GM12873 (cell line): ENCODE results near the gene TSPEAR.

Experiments used
- TF ChIP-seq, protein P1 (sequence below): IDR thresholded peaks from 2 replicates; pipeline ENCODE4 v1.5.1; 2012; ENCODE audit warnings: low read depth, mild to moderate bottlenecking, moderate library complexity, low read length, control low read depth; ENCODE audit not compliant: insufficient read depth; ENCODE audit errors: missing control alignments

The TSPEAR gene

DNA sequence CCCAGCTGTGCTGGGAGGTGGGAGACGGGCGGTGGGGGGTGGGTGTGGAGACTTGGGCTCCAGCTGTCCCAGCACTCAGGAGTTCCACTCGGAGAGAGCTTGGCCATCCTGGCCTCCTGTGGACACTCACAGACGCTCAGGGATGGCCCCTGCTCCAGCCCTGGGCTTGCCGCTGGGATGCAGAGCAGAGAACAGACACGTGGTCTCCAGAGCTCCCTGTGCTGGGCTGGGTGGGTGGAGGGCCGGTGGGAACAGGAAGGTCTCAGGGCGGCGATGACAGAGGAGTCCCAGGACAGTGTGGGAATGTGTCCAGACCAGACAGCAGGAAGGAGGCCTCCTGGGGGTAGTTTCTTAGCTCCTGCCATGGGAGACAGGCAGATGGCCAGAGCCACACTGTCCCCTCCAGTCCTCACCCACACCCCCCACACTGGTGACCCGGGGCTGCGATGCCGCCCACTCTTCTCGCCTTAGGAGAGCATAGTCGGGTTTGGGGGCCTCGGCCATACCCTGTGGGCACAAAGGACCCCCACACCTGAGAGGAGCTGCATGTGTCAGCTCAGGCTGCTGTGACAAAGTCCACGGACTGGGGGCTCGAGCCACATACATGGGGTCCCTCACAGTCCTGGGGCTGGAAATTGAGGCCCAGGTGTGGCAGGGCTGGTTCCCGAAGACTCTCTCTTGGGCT, 82.5 kb downstream of the TSPEAR start:
- TF ChIP-seq, protein P1, sequence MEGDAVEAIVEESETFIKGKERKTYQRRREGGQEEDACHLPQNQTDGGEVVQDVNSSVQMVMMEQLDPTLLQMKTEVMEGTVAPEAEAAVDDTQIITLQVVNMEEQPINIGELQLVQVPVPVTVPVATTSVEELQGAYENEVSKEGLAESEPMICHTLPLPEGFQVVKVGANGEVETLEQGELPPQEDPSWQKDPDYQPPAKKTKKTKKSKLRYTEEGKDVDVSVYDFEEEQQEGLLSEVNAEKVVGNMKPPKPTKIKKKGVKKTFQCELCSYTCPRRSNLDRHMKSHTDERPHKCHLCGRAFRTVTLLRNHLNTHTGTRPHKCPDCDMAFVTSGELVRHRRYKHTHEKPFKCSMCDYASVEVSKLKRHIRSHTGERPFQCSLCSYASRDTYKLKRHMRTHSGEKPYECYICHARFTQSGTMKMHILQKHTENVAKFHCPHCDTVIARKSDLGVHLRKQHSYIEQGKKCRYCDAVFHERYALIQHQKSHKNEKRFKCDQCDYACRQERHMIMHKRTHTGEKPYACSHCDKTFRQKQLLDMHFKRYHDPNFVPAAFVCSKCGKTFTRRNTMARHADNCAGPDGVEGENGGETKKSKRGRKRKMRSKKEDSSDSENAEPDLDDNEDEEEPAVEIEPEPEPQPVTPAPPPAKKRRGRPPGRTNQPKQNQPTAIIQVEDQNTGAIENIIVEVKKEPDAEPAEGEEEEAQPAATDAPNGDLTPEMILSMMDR: no peak

DNA sequence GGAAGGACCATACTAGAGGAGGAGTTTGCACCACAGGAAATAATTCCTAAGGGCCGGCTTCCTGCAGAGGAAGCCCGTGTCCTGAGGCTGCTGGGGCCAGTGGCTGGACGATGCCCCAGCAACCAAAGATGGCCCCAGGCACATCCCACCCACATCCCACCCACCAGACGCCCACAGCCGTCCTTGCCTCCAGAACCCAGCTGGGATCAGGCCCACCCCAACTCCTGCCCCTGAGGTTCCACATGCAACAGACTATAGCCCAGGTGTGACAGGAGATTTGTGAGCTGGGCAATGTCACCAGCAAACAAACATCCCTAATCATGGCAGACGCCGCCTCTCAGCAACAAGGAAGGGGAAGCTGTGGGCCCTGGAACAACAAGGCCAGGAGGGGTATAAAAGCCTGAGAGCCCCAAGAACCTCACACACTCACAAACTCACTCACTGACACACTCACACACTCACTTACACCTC, 84.7 kb downstream of the TSPEAR start, which contains the start of gene KRTAP10-9:
KRTAP10-9 (plus strand) TSS at position 421 of the 471 bp plus-strand sequence. CDS start 79 bp downstream, outside the sequence.
- TF ChIP-seq, protein P1: no peak

DNA sequence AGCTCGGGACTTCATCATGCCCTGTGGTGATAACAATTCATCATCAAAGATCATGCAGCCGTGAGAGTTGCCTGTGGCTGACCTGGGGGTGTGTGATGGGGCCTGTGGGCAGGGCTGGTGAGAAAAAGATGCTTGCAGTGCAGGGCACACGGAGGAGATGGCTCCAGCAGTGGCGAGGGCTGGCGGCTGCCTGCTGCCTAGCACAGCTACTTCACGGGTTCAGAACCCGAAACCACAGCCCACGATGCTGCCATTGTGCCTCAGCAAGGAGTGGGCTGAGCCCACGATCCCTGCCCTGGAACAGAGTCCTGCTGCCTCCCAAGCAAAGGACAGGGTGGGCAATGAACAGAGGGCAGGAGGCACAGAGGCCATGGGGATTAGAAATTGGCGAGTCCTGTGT, 85.1 kb downstream of the TSPEAR start:
- TF ChIP-seq, protein P1: no peak

DNA sequence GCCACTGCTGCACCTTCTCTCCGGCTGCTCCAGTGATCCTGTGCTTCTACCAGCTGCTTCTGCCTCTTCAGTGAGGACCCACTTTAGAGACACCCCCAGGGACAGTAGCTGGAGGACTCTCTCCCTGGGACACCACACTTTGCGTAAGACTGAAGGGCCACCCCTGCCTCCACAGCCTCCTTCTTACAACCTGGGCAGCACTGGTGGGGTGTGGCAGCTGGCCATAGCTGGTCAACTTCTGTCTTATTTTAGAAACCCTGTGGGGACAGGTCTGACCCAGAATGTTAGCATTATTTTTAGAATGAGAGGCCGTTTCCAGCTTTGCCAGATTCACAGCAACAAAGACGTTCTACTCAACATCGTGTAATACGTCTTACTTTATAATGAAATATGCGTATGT, 85.6 kb downstream of the TSPEAR start:
- TF ChIP-seq, protein P1: no peak

DNA sequence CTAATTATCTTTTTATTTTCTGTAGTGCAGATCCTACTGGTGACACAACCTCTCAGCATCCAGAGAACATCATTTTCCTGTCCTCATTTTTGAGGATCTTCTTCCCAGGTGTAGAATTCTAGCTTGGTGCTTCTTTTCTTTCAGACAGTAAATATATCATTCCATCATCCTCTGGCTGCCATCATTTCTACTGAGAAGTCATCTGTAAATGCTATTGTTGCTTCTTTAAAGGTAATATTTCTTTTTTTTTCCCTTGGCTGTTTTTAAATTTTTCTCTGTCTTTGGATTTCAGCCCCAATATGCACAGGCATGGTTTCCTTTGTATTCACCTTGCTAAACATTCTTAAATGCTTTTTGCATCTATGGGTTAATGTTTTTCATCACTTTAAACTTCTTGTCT, 87.8 kb downstream of the TSPEAR start:
- TF ChIP-seq, protein P1: no peak

DNA sequence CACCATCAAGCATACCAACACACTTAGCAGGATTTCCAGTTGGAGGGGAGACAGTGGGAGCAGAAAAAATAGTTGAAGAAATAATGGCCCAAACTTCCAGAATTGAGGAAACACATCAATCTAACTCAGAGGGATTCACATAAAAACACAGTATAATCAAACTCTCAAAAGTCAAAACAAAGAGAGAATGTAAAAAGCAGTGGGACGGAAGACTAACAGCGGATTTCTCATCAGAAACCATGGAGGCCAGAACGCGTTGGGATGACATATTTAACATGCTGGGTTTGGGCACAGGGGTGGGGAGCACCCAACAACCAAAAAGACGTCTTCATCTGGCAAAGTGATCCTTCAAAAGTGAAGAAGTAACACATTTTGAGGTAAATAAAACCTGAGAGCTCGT, 91.5 kb downstream of the TSPEAR start:
- TF ChIP-seq, protein P1: no peak

DNA sequence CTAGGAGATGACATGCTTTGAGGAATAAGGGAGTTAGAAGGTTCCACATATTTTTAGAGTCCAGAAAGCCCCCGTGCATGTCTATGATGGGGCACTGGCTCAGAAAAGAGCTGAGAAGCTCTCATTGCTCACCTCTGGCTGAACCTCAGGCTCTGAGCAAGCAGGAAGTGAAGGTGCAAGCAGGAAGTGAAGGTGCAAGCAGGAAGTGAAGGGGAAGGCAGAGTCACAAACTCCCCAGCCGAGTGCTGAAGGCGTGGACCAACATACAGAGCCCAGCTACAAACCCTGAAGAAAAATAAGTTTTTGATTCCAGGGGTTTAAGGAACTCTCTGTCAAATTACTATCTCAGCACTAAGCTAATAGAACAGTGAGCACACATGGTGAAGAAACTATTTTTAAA, 92.5 kb downstream of the TSPEAR start:
- TF ChIP-seq, protein P1: no peak
